Measurements from ENCODE around the gene HSD11B2.
A peak's percentile ranks its signal among the peaks of the same experiment; 100 is the strongest.
"Not testable (repeated sequence)": the region's sequence is repeated elsewhere in the genome, so short reads cannot be mapped to it uniquely, and the experiment has no call there.

The HSD11B2 gene

GRCh38 chr16:67407176-67407787, 23.6 kb upstream of the HSD11B2 start:
- no peak for TF ChIP-seq CTCF (IDR thresholded peaks at IDR 0.05; ENCODE audit: low read depth, low read length)
- no peak for DNase-seq (ENCODE audit: low read depth, low spot score)
- in situ Hi-C loops (cut with HindIII; ENCODE audit: low sequenced_read_pairs) = no loop called here
- H3K4me3 ChIP-seq (ENCODE audit: low read depth, low read length) = no peak overlapping the region

DNA sequence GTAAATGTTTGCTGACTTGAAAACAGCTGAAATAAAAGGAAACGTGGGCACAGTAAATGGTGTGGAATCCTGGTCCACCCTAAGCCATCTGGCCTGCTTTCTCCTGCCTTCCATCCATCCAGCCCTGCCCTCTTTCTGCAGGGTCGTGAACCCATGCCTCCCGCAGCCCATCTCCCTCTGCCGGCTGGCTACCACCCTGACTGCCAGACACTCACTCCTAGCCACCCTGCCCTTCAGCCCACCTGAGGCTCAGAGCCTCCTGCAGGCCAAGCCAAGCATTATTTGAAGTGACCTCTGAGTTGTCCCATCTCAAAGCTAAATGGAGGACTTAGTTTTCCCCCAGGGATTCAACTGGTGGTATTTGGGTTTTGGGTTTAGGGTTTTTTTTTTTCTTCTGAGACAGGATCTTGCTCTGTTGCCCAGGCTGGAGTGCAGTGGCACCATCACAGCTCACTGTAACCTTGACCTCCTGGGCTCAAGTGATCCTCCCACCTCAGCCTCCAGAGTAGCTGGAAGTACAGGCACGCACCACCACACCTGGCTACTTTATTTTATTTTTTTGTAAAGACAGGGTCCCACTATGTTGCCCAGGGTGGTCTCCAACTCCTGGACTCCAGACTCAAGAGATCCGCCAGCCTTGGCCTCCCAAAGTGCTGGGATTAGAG, 23.0 kb upstream of the HSD11B2 start:
- in situ Hi-C loops (cut with HindIII; ENCODE audit: low sequenced_read_pairs) = no loop called here
- no peak for DNase-seq (ENCODE audit: low read depth, low spot score)
- no peak overlapping the region for H3K4me3 ChIP-seq (ENCODE audit: low read depth, low read length)
- TF ChIP-seq CTCF (IDR thresholded peaks at IDR 0.05; ENCODE audit: low read depth, low read length) = peak; percentile 9

DNA sequence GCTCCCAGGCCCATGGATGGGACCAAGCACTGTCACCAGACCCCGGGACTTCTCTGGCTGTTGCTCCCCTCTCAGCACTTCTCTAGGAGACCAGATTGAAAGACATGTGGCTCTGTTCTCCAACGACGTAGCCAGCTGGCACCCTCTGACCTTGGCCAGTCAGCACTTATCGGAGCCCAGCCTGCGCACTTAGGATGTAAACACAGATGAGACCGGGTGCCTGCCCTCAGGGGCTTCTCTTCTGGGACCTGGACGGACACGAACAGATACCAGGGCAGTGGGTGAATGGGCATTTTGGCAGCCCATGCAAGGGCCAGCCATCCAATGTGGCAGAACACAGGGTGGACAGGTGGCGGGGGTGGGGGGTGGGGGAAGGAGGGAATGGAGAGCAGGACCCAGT, 21.3 kb upstream of the HSD11B2 start:
- in situ Hi-C loops (cut with HindIII; ENCODE audit: low sequenced_read_pairs) = no loop called here
- no peak for TF ChIP-seq CTCF (IDR thresholded peaks at IDR 0.05; ENCODE audit: low read depth, low read length)
- DNase-seq (ENCODE audit: low read depth, low spot score) = no peak
- H3K4me3 ChIP-seq (ENCODE audit: low read depth, low read length) = no peak overlapping the region

- DNase-seq (ENCODE audit: low read depth, low spot score) = no peak
- in situ Hi-C loops (cut with HindIII; ENCODE audit: low sequenced_read_pairs) = no loop called here
- TF ChIP-seq CTCF (IDR thresholded peaks at IDR 0.05; ENCODE audit: low read depth, low read length) = no peak
- no peak overlapping the region for H3K4me3 ChIP-seq (ENCODE audit: low read depth, low read length)
These were observed 19.6 kb upstream of the HSD11B2 start for GRCh38 chr16:67411339-67411738.

- no peak for TF ChIP-seq CTCF (IDR thresholded peaks at IDR 0.05; ENCODE audit: low read depth, low read length)
- no peak for DNase-seq (ENCODE audit: low read depth, low spot score)
- in situ Hi-C loops (cut with HindIII; ENCODE audit: low sequenced_read_pairs) = no loop called here
- no peak overlapping the region for H3K4me3 ChIP-seq (ENCODE audit: low read depth, low read length)
These were observed 18.6 kb upstream of the HSD11B2 start for GRCh38 chr16:67412294-67412693.

DNA sequence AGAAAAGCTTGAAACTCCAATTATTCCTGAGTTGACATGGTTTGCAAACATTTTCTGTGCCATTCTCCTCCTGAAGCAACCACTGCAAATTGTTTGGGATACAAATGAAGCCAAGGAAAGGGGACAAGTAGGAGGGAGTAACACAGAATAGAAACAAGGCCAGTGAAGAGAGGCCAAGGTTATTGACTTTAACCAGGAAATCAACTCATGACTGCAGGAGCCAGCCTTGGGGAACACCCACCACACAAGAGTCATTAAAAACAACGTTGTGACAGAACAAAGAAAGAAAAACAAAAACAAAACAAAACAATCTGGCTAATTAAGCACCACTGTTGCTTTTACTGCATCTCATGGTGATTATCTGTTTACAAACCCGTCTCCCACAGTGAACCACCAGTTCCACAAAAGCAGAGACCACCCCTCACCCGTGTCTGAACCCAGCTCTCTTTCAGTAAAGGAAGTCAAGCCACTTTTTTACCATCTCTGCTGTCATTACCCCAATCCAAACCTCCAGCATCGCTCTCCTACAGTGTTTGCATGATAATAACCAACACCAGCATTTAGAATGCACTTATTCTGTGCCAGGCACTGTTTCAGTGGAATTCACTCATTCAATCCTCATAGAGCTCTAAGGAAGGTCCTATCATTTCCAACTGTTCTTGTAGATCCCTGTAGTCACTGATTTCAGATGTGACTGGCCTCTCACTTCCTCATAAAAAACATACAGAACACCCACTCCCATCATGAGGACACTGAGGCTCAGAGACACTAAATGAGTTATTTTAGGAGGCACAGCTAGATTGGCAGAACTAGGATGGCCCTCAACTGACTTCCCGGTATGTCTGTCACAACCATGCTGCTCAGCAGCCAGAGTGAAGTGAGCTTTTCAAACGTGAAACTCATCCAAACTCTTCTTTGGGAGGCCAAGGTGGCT, 16.7 kb upstream of the HSD11B2 start:
- no peak overlapping the region for H3K4me3 ChIP-seq (ENCODE audit: low read depth, low read length)
- TF ChIP-seq CTCF (IDR thresholded peaks at IDR 0.05; ENCODE audit: low read depth, low read length) = no peak
- DNase-seq (ENCODE audit: low read depth, low spot score) = no peak
- in situ Hi-C loops (cut with HindIII; ENCODE audit: low sequenced_read_pairs) = no loop called here

DNA sequence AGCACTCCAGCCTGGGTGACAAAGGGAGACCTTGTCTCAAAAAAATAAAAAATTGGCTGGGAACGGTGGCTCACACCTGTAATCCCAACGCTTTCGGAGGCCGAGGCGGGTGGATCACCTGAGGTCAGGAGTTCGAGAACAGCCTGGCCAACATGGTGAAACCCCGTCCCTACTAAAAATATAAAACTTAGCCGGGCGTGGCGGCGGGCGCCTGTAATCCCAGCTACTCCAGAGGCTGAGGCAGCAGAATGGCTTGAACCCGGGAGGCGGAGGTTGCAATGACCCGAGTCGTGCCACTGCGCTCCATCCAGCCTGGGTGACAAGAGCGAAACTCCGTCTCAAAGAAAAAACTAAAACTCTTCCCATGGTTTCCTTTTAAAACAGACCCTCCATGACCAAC, 15.5 kb upstream of the HSD11B2 start:
- H3K4me3 ChIP-seq (ENCODE audit: low read depth, low read length) = peak overlapping the region; percentile 56
- in situ Hi-C loops (cut with HindIII; ENCODE audit: low sequenced_read_pairs); DNase-seq (ENCODE audit: low read depth, low spot score): not testable (repeated sequence)
